ENCODE measurements around the gene LRMDA. TPM values are rescaled to one million over a fixed set of nuclear protein-coding genes. Genes with fewer than 3 reads are reported as not detected.

LRMDA gene
- total and polyA plus RNA-seq, 2 of the 13 experiments (the other 11 are each of a cell fraction or from before 2014, with no cell fraction given): 13.4 to 22.0 TPM

- TF ChIP-seq CREB1 (IDR thresholded peaks at IDR 0.05) (peak; percentile 2; the same call in 1 of the 2 replicates), CREB1 (CRISPR knock-in tag; IDR thresholded peaks at IDR 0.05) (peak; percentile 82), HIVEP1 (CRISPR knock-in tag; IDR thresholded peaks at IDR 0.05) (0 out of 2 replicates have a peak, but pooled peaks have one; percentile 37), SSRP1 (CRISPR knock-in tag; IDR thresholded peaks at IDR 0.05) (no peak), EP300 (IDR thresholded peaks at IDR 0.05; ENCODE audit: low read depth in 2 of 2, low read length in 2 of 2) (peak in 1 of 2 experiments; percentile 93; a peak in 3 of 4 replicates), EP300 (CRISPR knock-in tag; IDR thresholded peaks at IDR 0.05; ENCODE audit: borderline replicate concordance) (peak; percentile 89), HHEX (CRISPR knock-in tag; IDR thresholded peaks at IDR 0.05) (peak; percentile 77), TEAD3 (CRISPR knock-in tag; optimal IDR thresholded peaks at IDR 0.05; ENCODE audit: borderline replicate concordance) (peak; percentile 90), ZNF710 (CRISPR knock-in tag; IDR thresholded peaks at IDR 0.05; ENCODE audit: borderline replicate concordance) (peak; percentile 96), ZSCAN31 (CRISPR knock-in tag; IDR thresholded peaks at IDR 0.05; ENCODE audit: low read depth) (0 out of 2 replicates have a peak, but pooled peaks have one; percentile 48), EHMT2 (IDR thresholded peaks at IDR 0.05; ENCODE audit: borderline replicate concordance, low read depth, low read length) (peak; percentile 62; the same call in 1 of the 2 replicates), ZFP90 (CRISPR knock-in tag; IDR thresholded peaks at IDR 0.05; ENCODE audit: borderline replicate concordance) (no peak), CAMTA2 (CRISPR knock-in tag; IDR thresholded peaks at IDR 0.05; ENCODE audit: borderline replicate concordance) (peak; percentile 8; the same call in 1 of the 2 replicates), ONECUT2 (CRISPR knock-in tag; IDR thresholded peaks at IDR 0.05) (no peak), THAP8 (CRISPR knock-in tag; IDR thresholded peaks at IDR 0.05; ENCODE audit: borderline replicate concordance) (no peak), NR2F6 (IDR thresholded peaks at IDR 0.05) (peak; percentile 88), NR2F6 (CRISPR knock-in tag; IDR thresholded peaks at IDR 0.05) (peak; percentile 80), ZBTB38 (CRISPR knock-in tag; IDR thresholded peaks at IDR 0.05) (peak; percentile 66; the same call in 1 of the 2 replicates), PRDM10 (CRISPR knock-in tag; IDR thresholded peaks at IDR 0.05; ENCODE audit: low read depth) (peak; percentile 93), ZNF17 (CRISPR knock-in tag; IDR thresholded peaks at IDR 0.05) (no peak), ZNF749 (CRISPR knock-in tag; IDR thresholded peaks at IDR 0.05; ENCODE audit: borderline replicate concordance) (peak; percentile 50; the same call in 1 of the 2 replicates), CC2D1A (CRISPR knock-in tag; IDR thresholded peaks at IDR 0.05) (peak; percentile 32; the same call in 1 of the 2 replicates), ZNF136 (CRISPR knock-in tag; IDR thresholded peaks at IDR 0.05; ENCODE audit: low read depth) (no peak), RELA (CRISPR knock-in tag; IDR thresholded peaks at IDR 0.05) (no peak), ZNF614 (CRISPR knock-in tag; IDR thresholded peaks at IDR 0.05; ENCODE audit: borderline replicate concordance) (peak; percentile 69; the same call in 1 of the 2 replicates), FLYWCH1 (CRISPR knock-in tag; IDR thresholded peaks at IDR 0.05) (no peak)
These were observed 602.2 kb downstream of the LRMDA start (continued) for GRCh38 chr10:76033457-76034196.

Measured in HepG2 (cell line).